IMR-90 (cell line): ENCODE data around the gene MYRFL. TPM values are rescaled to one million over a fixed set of nuclear protein-coding genes. Genes with fewer than 3 reads are reported as not detected.

Experiments used
- ATAC-seq: fragments of 200-7000 bp; cut with Tn5 transposase; 2 replicates; pipeline ENCODE4 v1.9.1; 2020; ENCODE audit warnings: low read depth, mild to moderate bottlenecking, moderate library complexity
- BruUV-seq: library from RNA; stranded (reverse); fragments of 400-500 nt; replicated peaks from 2 replicates; lab custom pipeline; 2021; lab: Mats Ljungman, UMichigan
- CTCF ChIA-PET: fragments of 300-600 bp; formaldehyde crosslinking; extraction: SDS; loops from one replicate; lab custom pipeline; 2021; ENCODE audit warnings: antibody characterized with exemption; lab: Yijun Ruan, JAX
- POLR2A ChIA-PET: fragments of 300-600 bp; sonication (Branson Sonifier 250); formaldehyde crosslinking; loops from one replicate; lab custom pipeline; 2022; ENCODE audit warnings: antibody characterized with exemption; ENCODE audit not compliant: unreplicated experiment; lab: Charles Lee
- DNase-seq: peaks from one replicate; pipeline ENCODE4 v3.0.0; 2013
- H2AFZ ChIP-seq: replicated peaks from 2 replicates; pipeline ENCODE3; 2013; ENCODE audit warnings: low read length, mild to moderate bottlenecking; ENCODE audit not compliant: poor library complexity
- H2AK5ac ChIP-seq: 2 replicates; pipeline ENCODE4 v1.6.1; 2013; ENCODE audit warnings: low read depth, low read length, inconsistent platforms
- H2AK9ac ChIP-seq: replicated peaks from 2 replicates; pipeline ENCODE3; 2013; ENCODE audit warnings: mild to moderate bottlenecking, low read depth, low read length, moderate library complexity; ENCODE audit not compliant: poor library complexity
- H2BK120ac ChIP-seq: 2 replicates; pipeline ENCODE4 v1.6.1; 2013; ENCODE audit warnings: low read depth, low read length, inconsistent platforms
- H2BK15ac ChIP-seq: 3 replicates; pipeline ENCODE4 v1.6.1; 2013; ENCODE audit warnings: low read depth, low read length, inconsistent platforms
- H2BK20ac ChIP-seq: 2 replicates; pipeline ENCODE4 v1.6.1; 2013; ENCODE audit warnings: low read depth, mild to moderate bottlenecking, inconsistent platforms, low read length, moderate library complexity
- H2BK5ac ChIP-seq: 2 replicates; pipeline ENCODE4 v1.6.1; 2013; ENCODE audit warnings: mild to moderate bottlenecking, low read depth, low read length, inconsistent platforms; ENCODE audit not compliant: poor library complexity, severe bottlenecking
- H3K14ac ChIP-seq: replicated peaks from 2 replicates; pipeline ENCODE4 v1.6.1; 2013; ENCODE audit warnings: low read depth, low read length, inconsistent platforms
- H3K18ac ChIP-seq: 2 replicates; pipeline ENCODE4 v1.6.1; 2013; ENCODE audit warnings: low read depth, low read length, control low read depth
- H3K23ac ChIP-seq: 2 replicates; pipeline ENCODE4 v1.6.1; 2013; ENCODE audit warnings: low read depth, low read length, inconsistent platforms
- H3K27ac ChIP-seq: 2 replicates; pipeline ENCODE4 v1.5.1; 2013; ENCODE audit warnings: mild to moderate bottlenecking, control low read depth, low read length; ENCODE audit not compliant: insufficient read depth
- H3K27me3 ChIP-seq: 2 replicates; pipeline ENCODE4 v1.6.1; 2013; ENCODE audit warnings: low read length; ENCODE audit not compliant: control insufficient read depth, insufficient read depth
- H3K36me3 ChIP-seq: 2 replicates; pipeline ENCODE4 v1.6.1; 2013; ENCODE audit warnings: low read length, mixed read lengths; ENCODE audit not compliant: control insufficient read depth, insufficient read depth
- H3K4ac ChIP-seq: 2 replicates; pipeline ENCODE4 v1.6.1; 2013; ENCODE audit warnings: low read depth, low read length, inconsistent platforms
- H3K4me1 ChIP-seq: 2 replicates; pipeline ENCODE4 v1.6.1; 2013; ENCODE audit warnings: low read length, mixed read lengths; ENCODE audit not compliant: control insufficient read depth, insufficient read depth
- H3K4me2 ChIP-seq: 2 replicates; pipeline ENCODE4 v1.6.1; 2013; ENCODE audit warnings: low read depth, mild to moderate bottlenecking, control low read depth, low read length, moderate library complexity
- H3K4me3 ChIP-seq: 2 replicates; pipeline ENCODE4 v1.5.1; 2013; ENCODE audit warnings: low read depth, mild to moderate bottlenecking, control low read depth, low read length, moderate library complexity; ENCODE audit not compliant: insufficient read depth
- H3K56ac ChIP-seq: 2 replicates; pipeline ENCODE4 v1.6.1; 2013; ENCODE audit warnings: low read length, inconsistent platforms; ENCODE audit not compliant: insufficient read depth; ENCODE audit errors: extremely low read depth
- H3K79me1 ChIP-seq, 2 experiments: 2 replicates each; pipeline ENCODE4 v1.6.1; 2013; ENCODE audit warnings: low read length in 2 of 2, inconsistent platforms in 1 of 2, low read depth in 1 of 2
- H3K9ac ChIP-seq: 2 replicates; pipeline ENCODE4 v1.6.1; 2013; ENCODE audit warnings: low read depth, low read length, control low read depth
- H3K9me1 ChIP-seq: 2 replicates; pipeline ENCODE4 v1.6.1; 2013; ENCODE audit warnings: low read length, inconsistent platforms; ENCODE audit not compliant: insufficient read depth
- H3K9me3 ChIP-seq: 2 replicates; pipeline ENCODE4 v1.6.1; 2013; ENCODE audit warnings: low read length; ENCODE audit not compliant: control insufficient read depth, insufficient read depth
- H4K20me1 ChIP-seq: 2 replicates; pipeline ENCODE4 v1.6.1; 2013; ENCODE audit warnings: low read length, inconsistent platforms; ENCODE audit not compliant: insufficient read depth
- H4K5ac ChIP-seq: 2 replicates; pipeline ENCODE4 v1.6.1; 2013; ENCODE audit warnings: mild to moderate bottlenecking, low read depth, low read length, control low read depth
- H4K8ac ChIP-seq, 2 experiments: 2 replicates each; pipeline ENCODE4 v1.6.1; 2013; ENCODE audit warnings: low read depth in 2 of 2, low read length in 2 of 2, control low read depth in 1 of 2, inconsistent platforms in 1 of 2
- H4K91ac ChIP-seq: 2 replicates; pipeline ENCODE4 v1.6.1; 2013; ENCODE audit warnings: low read depth, low read length, inconsistent platforms; ENCODE audit not compliant: insufficient read depth
- CEBPB ChIP-seq: IDR thresholded peaks from 2 replicates; pipeline ENCODE4 v1.6.1; 2012; ENCODE audit warnings: low read depth, low read length, improper control_type of control experiment
- CHD1 ChIP-seq: IDR thresholded peaks from 2 replicates; pipeline ENCODE4 v1.6.1; 2012; ENCODE audit warnings: low read depth, low read length, improper control_type of control experiment
- CTCF ChIP-seq: conservative IDR thresholded peaks from 2 replicates; pipeline ENCODE4 v1.5.1; 2012; ENCODE audit warnings: mild to moderate bottlenecking, low read depth, low read length, improper control_type of control experiment
- FOS ChIP-seq: fragments of 150-350 bp; IDR thresholded peaks from 2 replicates; pipeline ENCODE4 v1.6.1; 2016; ENCODE audit warnings: low read depth, low read length
- MAFK ChIP-seq: IDR thresholded peaks from 2 replicates; pipeline ENCODE4 v1.6.1; 2012; ENCODE audit warnings: low read depth, low read length, improper control_type of control experiment
- MAZ ChIP-seq: IDR thresholded peaks from 2 replicates; pipeline ENCODE4 v1.6.1; 2012; ENCODE audit warnings: low read depth, mild to moderate bottlenecking, low read length, improper control_type of control experiment, moderate library complexity, borderline replicate concordance
- POLR2A ChIP-seq: IDR thresholded peaks from 2 replicates; pipeline ENCODE4 v1.6.1; 2012; ENCODE audit warnings: mild to moderate bottlenecking, low read depth, low read length
- RAD21 ChIP-seq: IDR thresholded peaks from 2 replicates; pipeline ENCODE4 v1.6.1; 2012; ENCODE audit warnings: low read length, improper control_type of control experiment
- RCOR1 ChIP-seq: IDR thresholded peaks from 2 replicates; pipeline ENCODE4 v1.6.1; 2012; ENCODE audit warnings: mild to moderate bottlenecking, low read length, improper control_type of control experiment; ENCODE audit not compliant: insufficient replicate concordance
- RFX5 ChIP-seq: IDR thresholded peaks from 2 replicates; pipeline ENCODE4 v1.8.0; 2012; ENCODE audit warnings: low read depth, mild to moderate bottlenecking, low read length, moderate library complexity
- SMC3 ChIP-seq: fragments of 150-350 bp; IDR thresholded peaks from 2 replicates; pipeline ENCODE4 v1.6.1; 2016; ENCODE audit warnings: low read depth, mild to moderate bottlenecking, antibody characterized with exemption, low read length, moderate library complexity
- USF2 ChIP-seq: fragments of 150-350 bp; IDR thresholded peaks from 2 replicates; pipeline ENCODE4 v1.6.1; 2017; ENCODE audit warnings: mild to moderate bottlenecking, antibody characterized with exemption, low read length, low read depth
- WGBS, 2 experiments: methylation state at CpG; one replicate each; pipeline versions ENCODE4 v1.1.5 to v1.1.7; 2013; ENCODE audit warnings: missing lambda C conversion rate in 2 of 2; ENCODE audit not compliant: insufficient read length in 1 of 2; ENCODE audit errors: extremely low coverage in 2 of 2; 5-methylcytosine and 5-hydroxymethylcytosine counted together
- dilution Hi-C: fragments of 300-500 bp; cut with HindIII; formaldehyde crosslinking; loops from one replicate; pipeline ENCODE4 v1.14.3; 2018; ENCODE audit warnings: low sequenced_read_pairs; ENCODE audit not compliant: unreplicated experiment
- in situ Hi-C: fragments of 300-500 bp; cut with MboI; formaldehyde crosslinking; loops from 3 replicates; pipeline ENCODE4 v1.14.3; 2019; ENCODE audit warnings: low sequenced_read_pairs, inconsistent platforms, mixed read lengths
- intact Hi-C: fragments of 100-400 bp; cut with micrococcal nuclease; formaldehyde crosslinking; loops from 2 replicates; pipeline ENCODE4 v1.10.0; 2022
- polyA plus RNA-seq, 3 experiments: library from polyadenylated mRNA; depleted of rRNA; stranded (reverse); fragments of >200 nt; gene quantifications; 2 replicates each; pipeline ENCODE4 v1.2.3, GENCODE V29; 2012; ENCODE audit warnings: low replicate concordance in 1 of 3
- total RNA-seq: library from RNA; depleted of rRNA; stranded (reverse); fragments of >200 nt; gene quantifications from 2 replicates; pipeline ENCODE4 v1.2.3, GENCODE V29; 2012
- TF ChIP-seq, protein P1 (sequence below): fragments of 150-350 bp; IDR thresholded peaks from 2 replicates; pipeline ENCODE4 v1.6.1; 2016; ENCODE audit warnings: low read depth, mild to moderate bottlenecking, low read length, moderate library complexity, borderline replicate concordance

MYRFL gene
- total and polyA plus RNA-seq, 2 of the 4 experiments (the other 2 are of a cell fraction), result not detected

GRCh38 chr12:70002097-70002911 is 177.3 kb downstream of the MYRFL start:
- ATAC-seq (no peak), DNase-seq (no peak)
- BruUV-seq, result no TSS peak
- Histone ChIP-seq H3K23ac (no peak overlapping the region), H3K4me1 (no peaks in the 10 kb centered on the region), H2AK9ac (no peak overlapping the region), H3K18ac (no peak overlapping the region), H3K4ac (no peak overlapping the region), H2BK5ac (no peak overlapping the region), H4K5ac (no peak overlapping the region), H3K27ac (no peak overlapping the region), H3K4me3 (no peak overlapping the region), H3K9me3 (no peaks in the 10 kb centered on the region), H3K9me1 (no peaks in the 10 kb centered on the region), H3K56ac (no peak overlapping the region), H2BK120ac (no peak overlapping the region), H2AFZ (no peak overlapping the region), H3K14ac (no peak overlapping the region), H3K36me3 (no peaks in the 10 kb centered on the region), H2BK20ac (no peak overlapping the region), H3K79me1 (no peaks in the 10 kb centered on the region), H3K27me3 (no peaks in the 10 kb centered on the region; the same call in 1 of the 2 replicates), H4K91ac (no peak overlapping the region), H2BK15ac (no peak overlapping the region), H4K8ac (no peak overlapping the region), H3K4me2 (no peak overlapping the region), H4K20me1 (no peaks in the 10 kb centered on the region), H2AK5ac (no peak overlapping the region), H3K9ac (no peak overlapping the region)
- intact Hi-C loops (no loop called here), in situ Hi-C loops (no loop called here), dilution Hi-C loops (no loop called here)
- CTCF ChIA-PET, result no interaction called here
- TF ChIP-seq SMC3 (no peak), FOS (no peak), CHD1 (no peak), MAFK (no peak), CEBPB (no peak), RAD21 (no peak), MAZ (no peak), USF2 (no peak), RFX5 (no peak), POLR2A (no peak), CTCF (no peak), RCOR1 (no peak)
- TF ChIP-seq, protein P1, sequence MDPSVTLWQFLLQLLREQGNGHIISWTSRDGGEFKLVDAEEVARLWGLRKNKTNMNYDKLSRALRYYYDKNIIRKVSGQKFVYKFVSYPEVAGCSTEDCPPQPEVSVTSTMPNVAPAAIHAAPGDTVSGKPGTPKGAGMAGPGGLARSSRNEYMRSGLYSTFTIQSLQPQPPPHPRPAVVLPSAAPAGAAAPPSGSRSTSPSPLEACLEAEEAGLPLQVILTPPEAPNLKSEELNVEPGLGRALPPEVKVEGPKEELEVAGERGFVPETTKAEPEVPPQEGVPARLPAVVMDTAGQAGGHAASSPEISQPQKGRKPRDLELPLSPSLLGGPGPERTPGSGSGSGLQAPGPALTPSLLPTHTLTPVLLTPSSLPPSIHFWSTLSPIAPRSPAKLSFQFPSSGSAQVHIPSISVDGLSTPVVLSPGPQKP, result no peak
- POLR2A ChIA-PET, result no interaction called here
- 75% methylated on average over 1 of the region's 3 CpGs; no CpG with 5 or more reads in 1 of the 2 experiments for WGBS, 2 experiments
